GM18499 (cell line): Measurements from ENCODE around the gene FHOD3.

Experiments used
- ATAC-seq: cut with Tn5 transposase; IDR thresholded peaks from one replicate; pipeline ENCODE4 v1.9.1; 2021; ENCODE audit warnings: moderate number of reproducible peaks; ENCODE audit not compliant: insufficient read depth, unreplicated experiment

The FHOD3 gene

DNA sequence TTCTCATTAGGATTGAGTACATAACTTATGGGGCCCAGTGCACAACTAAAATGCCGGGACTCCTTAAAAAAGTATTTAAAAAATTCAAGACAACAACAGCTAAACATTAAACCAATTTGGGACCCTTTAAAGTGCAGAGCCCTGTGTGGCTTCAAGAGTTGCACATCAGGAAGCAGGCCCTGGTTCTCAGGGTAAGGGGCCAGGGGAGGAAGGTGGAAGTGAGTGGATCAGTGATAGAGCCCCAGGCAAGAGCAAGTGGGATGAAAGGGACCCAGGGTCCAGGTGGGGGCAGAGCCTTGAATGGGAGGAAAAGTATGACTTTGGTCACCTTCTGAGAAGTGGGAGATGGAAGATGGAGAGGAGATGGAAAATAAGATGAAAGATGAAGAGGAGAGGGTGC, 2.3 kb upstream of the FHOD3 start:
- ATAC-seq = no peak

DNA sequence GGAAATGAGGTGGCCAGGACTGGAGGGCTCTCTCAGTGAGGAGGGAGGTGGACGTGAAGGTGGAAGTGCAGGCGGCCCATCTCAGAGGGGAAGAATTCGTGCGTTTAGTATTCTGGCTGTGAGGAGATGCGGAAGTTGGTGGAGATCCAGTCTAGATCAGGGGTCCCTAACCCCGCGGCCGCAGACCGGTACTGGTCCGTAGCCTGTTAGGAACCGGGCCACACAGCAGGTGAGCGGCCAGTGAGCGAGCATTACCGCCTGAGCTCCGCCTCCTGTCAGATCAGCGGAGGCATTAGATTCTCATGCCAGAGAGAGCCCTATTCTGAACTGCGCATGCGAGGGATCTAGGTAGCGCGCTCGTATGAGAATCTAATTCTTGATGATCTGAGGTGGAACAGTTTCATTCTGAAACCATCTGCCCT, 1.6 kb upstream of the FHOD3 start:
- ATAC-seq = no peak

DNA sequence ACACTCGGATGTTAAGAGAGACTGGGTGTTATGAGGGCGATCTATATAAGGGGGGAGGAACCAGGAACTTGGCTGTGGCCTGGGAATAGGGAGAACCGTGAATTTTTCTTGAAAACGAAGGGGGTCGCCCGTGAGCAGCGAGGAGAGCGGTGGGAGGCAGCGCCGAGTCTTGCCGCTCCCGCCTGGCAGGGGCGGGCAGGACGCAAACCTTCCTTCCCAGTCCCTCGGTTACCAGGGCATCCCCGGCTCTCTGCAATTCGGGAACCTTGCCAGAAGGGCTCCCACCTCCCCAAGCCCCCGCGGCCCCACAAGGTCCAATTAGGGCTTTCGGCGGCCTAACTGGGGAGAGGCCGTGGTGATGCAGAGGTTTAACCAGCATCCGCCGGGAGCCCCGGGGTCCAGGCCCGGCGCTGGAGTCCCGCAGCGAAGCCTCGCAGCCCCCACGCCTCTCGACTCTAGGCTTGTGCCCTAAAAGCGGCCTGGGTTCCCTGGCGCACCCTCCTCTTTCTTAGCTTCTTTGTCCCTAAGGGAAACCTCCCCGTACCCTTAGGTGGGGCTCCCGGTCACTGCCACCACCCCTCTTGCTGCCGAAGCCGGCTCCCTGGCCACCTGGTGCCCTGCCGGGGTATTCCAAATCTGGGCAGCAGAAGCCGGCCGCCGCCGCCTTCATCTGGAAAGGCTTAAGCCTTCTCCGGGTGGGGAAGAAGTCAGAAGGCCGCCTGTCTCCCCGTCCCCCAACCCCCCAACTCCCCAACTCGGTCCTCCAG, 680 bp upstream of the FHOD3 start:
- no peak for ATAC-seq

DNA sequence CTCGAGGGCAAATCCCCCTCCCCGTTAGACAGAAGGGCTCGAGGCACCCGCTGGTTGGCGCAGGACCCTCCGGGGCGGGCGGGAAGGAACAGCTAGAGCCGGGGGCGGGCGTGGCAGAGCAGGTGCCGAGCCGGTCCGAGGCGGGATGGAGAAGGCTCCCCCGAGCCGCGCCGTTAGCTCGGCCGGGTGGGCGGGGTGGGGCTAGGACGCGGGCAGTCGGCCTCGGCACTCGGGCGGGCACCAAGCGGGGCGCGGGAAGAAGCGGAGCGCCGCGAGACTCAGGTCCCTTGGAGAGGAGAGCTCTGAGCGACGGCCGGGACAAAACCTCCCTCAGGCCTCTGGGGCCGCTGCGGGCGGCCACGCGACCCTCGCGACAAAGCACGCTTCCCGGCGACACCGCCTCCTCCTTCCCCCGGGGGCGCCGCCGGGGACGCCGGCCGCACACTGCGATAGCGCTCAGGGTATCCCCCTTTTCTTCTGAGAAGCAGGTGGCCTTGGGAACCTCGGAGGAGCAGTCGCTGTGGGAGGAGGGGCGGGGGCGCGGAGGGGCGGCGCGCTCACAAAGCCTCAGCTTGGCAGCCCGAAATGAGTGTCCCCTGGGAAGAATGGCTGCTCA, 721 bp downstream of the FHOD3 start:
- ATAC-seq = no peak

DNA sequence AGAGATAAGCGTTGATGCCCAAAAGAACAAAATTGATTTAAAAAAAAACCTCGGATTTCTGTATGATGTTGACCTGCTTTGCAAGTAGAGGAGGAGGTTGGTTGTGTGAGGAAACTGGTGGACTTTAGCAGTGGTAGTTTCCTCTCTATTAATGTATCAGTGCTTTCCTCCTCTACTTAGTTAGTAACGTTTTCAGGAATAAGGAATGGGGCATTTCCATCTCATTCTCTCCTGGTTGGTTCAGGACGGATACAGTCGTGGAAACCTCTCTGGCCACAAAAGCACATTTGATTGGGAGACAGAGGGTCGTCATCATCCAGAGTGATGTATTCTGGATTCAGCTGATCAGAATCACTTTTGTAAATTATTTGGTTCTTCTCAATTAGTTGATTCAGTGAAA, 1.5 kb downstream of the FHOD3 start:
- ATAC-seq = no peak

DNA sequence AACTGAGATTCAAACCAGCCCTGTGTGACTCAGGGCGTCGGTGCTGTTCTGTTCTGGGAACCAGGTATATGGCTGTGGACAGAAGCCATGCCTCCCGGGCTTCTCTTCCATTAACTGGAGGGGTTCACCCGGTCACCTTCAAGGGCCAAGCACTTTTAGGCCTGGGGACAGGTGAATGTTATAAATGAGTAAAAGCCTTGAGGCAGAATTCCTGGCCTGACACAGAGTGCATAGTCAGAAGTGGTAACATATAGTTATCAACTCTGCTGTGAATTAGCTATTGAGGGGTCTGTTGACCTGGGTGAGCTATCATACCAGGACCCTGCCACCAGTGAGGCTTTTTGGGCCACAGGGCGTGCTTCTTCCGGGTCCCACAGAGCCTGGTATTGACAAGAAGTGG, 2.7 kb downstream of the FHOD3 start:
- ATAC-seq = no peak

DNA sequence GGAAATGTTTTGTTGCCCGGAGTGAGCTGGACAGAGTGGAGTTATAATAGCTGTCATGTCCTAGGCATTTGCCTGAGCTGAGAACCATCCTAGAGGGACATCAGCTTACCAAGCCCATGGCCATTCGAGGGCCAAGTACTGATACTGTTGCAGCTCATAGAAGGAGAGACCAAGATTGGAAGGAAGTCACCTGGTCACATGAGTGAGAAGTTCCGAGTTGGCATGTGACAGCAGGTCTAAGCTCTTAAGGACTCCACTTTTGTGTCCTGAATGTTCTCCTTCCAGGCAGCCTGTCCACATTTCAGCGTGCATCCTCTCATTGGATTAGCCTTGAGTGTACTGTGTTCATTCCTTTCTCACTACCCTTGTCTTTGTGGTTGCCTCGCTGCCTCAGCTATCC, 4.4 kb downstream of the FHOD3 start:
- ATAC-seq = no peak

DNA sequence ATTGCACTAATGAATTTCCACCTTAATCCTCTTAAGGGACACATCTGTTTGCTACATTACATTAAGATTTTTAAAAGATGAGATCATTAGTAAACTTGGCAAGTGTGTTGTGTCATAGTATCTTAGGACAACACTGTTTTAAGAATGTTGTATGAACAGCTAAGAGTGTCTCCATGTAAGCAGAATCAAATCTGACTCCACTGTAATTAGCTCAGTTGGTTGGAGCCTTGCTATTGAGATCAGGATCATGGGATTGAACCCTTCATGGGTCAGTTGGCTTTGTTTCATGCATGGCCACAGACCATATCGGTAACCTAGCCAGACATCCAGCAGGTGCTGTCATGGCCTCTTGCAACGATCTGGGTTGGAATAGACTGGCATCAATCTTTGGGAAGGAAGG, 5.2 kb downstream of the FHOD3 start:
- no peak for ATAC-seq

DNA sequence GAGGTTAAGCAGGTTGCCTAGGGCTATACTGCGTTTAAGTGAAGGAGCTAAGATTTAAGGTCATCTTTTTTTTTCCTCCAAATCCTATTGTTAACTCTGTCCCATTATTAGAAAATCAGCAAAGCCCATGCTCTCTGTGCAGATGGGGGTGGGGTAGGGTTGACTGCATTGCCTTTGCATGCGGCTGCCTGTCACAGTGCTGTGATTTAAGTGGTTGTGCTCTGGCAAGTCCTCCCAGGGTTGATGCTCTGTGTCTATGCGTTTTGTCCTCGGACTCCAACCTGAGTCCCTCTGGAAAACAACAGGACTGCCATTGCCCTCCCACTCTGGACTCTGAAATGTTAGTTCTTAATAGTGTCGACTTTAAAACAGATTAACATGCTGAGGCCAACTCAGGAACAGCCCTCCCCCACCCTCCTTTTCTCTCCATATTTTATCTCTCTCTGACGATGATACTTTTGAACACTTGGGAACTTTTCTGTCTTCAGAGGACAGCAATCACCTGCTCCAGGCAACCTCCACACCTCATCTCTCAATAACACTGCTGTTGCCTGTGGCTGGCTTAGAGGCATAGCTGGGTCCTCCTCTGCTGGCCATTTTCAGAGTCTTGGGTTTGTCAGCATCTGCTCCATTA, 5.8 kb downstream of the FHOD3 start:
- no peak for ATAC-seq

DNA sequence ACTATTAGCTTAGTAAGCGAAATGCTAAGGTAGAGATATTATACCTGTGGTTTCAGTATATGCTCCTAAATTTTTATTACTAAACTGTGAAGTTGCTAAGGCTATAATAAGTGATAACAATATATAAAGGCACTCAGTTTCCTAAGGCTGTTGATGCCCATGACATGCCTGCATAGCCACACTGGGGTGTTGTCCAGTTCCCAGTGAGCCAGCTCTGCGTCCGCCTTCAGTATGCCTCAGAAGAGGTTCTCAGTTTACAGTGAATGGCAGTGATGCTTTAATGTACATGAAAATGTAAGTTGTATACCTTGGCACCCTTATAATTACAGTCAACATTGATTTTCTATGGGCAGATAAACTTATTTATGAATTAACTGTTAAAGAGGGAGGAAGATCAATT, 7.2 kb downstream of the FHOD3 start:
- ATAC-seq = no peak

DNA sequence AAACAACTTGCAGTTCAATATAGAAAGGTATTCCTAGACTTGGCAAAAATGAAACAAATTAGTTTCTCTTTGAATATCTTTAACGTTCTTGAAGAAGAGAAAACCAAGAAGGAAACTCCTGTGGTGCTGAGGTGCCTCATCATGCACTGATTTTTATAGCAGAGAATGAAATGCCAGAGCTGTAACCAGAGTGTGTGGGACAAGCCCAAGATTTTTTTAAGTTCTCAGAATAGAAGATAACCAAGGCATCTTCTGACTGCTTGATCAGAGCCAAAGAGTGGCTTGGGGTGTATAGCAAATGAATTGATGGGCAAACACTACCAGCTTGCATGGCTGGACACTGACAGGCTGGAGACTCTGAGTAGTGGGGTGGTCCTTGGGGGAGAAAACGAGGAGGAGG, 7.9 kb downstream of the FHOD3 start:
- no peak for ATAC-seq

DNA sequence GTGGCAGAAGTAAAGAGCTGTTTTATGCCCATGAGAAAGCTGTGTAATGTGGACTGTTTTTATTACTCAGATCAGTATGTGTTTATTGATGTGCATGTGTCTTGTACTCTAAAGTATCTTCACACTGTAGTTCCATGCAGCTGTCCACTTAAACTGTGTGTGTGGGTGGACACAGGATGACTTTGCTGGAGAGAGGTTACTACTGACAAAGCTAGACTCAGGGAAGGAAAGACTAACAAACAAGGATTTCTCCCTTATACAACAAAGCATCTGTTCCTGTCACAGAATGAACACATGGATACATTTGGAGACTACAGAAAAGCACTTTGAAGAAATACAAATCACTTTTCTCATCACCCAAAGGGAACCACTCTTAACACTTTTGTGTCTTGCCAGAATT, 10.0 kb downstream of the FHOD3 start:
- ATAC-seq = no peak

DNA sequence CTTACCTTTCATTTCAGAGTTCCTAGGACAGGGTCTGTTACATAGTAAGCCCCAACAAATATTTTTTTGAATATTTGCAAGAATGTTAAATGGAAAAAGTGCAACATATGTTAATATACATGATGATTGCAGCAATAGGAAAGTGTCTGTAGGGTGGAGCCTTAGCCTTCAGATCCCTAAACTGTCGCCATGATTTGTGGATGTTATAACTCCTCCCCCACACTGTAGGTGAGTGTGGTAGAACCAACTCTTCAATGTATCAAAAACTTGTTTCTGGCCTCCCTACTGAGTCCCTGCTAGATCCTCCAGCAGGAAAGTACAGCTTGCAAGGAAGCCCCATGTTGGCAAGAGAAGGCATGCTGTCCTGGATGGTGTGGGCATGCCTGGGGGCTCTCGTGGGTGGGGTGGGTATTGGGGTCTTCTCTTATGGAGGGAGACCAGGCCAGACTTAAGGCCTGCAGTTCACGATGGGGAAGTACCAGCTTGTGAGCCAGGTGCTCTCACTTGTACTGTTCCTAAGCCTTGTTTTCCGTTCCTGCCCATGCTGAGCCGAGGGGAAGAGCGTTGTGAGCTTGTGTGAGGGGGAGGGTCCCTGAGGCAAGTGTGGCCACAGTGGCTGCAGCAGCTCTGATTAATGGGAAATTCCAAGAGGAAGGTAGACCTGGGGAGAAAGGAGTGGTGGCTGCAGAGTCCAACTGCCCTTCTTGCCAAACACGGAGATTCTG, 11.4 kb downstream of the FHOD3 start:
- no peak for ATAC-seq

DNA sequence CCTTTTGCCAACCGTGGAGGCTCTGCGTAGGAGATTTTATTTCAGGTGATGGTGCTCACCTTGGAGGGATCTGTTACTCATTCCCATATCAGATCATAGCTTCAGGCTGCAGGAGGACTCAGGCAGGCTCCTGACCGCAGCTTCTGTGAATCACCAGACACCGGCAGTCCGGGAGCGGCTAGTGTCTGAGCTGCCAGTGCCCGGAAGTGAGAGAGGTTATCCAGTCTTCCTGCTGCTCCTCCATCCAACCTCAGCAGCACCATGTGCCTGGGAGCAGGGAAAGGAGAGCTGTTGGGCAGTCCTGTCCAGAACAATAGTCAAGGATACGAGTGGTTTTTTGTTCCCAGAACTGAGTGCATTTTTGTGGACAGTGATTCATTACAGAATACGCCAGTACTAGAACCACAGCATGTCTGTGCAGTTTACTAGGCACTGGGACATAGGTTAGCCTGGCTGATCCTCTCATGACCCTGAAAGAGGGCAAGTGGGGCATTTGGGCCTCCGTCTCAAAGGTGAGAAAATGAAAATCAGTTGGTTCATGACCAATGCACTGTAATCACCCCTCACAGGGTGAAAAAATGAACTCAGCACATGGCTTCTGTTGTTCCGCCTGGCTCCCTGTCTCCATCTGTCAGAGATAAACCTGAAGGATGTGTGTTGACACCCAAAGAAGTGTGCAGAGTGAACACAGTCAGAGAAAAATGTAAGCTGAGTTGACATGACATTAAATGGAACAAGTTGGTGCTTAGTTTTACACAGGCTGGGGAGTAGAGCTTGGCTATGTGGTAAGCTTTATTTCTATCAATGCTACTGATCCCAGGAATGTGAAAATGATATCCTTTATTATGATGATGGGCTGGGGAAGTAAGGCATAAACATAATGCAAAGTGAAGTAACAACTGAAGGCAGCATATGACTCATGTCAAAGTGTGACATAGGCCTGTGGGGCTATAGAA, 12.2 kb downstream of the FHOD3 start:
- no peak for ATAC-seq

DNA sequence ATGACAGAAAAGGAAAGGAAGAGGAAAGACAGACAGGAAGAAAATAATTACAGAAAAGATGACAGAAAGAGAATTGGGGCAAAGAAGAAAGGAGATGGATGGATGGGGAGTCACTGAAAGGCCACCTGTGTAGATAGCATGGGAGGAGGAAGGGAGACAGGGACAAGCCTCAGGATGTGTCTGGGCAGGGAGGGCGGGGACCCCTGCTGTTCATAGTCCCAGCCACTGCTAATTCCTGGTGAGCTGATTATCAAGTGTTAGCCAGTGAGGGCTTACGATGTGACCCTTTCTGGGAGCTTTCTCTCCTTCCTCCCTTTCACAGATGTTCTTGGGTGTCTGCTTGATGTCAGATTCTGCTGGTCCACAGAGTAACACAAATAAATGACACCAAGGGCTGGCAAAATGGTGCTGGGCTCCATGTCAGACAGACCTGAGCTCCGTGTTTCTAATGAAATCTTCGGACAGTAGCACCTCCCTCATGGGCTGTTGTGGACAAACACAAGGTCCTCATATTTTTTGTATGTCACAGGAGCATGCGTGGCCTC, 13.6 kb downstream of the FHOD3 start:
- ATAC-seq = no peak

DNA sequence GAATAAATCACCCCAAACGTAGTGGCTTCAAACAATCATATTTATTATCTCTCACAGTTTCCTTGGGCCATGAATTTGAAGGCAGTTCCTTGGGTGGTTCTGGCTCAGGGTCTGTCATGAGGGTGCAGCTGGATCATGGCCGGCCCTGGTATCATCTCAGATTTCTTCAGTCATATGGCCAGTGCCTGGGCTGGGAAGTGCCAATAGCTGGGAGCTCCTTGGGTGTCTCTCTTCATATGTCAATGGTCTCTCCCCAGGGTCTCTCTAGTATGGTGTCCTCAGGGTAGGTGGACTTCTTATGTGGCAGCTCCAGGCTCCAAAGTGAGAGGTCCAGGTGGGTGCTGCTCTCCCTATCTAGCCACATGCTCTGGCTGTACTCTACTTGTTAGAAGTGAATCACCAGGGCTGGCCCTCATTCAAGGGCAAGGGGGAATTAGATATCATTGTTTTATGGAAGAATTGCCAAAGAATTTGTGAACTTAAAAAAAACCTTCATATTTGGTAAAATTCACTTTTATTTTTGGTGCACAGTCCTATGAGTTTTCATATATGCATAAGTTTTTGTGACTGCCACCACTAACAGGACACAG, 15.4 kb downstream of the FHOD3 start:
- no peak for ATAC-seq

DNA sequence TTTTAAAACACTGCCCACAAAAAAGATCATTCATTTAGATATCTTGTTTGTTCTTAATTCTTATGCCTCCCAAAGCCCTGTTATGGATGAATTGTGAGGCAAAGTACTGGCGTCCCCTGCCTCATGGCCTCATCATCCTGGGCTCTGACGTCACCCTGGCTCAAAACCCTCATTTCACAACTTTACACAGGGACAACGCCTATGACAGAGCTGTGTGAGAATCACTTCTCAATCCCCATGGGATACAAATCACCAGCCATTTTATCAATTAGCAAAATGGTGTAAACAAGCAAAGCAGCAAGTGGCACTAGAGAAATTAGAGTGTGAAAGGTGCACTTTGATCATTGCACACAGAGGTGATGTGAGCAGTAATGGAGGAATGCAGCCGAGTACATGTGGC, 16.6 kb downstream of the FHOD3 start:
- ATAC-seq = no peak

DNA sequence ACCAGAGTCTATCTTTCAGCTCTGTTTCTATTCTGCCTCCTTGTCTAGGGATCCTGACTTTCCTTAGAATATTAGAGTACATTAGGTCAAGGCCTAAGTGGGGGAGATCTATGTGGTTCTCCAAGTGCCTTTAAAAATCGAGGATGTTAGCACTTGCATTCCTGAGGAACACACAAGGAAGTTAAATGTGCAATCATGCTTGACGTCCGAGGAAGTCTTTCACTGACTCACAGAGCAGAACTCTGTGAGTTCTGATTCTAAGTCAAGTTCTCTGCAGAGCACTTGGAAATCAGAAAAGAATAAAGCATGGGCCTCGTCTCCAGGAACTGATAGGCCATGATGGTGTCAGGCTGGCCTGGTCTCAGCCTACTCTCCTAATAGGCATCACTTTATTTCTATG, 17.2 kb downstream of the FHOD3 start:
- ATAC-seq = no peak

DNA sequence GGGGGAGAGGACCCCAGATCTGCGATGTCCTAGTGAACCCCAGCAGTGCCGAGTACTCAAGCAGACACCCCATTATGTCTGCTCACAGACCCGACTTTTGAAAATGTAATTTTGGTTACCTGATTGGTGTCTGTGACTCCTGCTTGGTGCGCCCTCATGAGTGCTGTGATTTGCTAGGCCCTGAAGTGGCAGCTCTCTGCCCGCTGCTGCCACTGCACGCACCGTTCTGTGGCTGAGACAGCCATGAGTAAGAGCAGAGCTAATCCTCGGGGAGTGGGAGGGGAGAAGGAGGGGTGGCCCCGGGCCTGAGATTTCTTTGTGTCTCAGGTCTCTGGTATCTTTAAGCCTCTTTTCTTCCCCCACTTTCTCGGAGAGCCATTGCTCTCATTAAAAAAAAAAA, 18.2 kb downstream of the FHOD3 start:
- ATAC-seq = no peak
